ENCODE results near the gene BHLHE23.

DNA sequence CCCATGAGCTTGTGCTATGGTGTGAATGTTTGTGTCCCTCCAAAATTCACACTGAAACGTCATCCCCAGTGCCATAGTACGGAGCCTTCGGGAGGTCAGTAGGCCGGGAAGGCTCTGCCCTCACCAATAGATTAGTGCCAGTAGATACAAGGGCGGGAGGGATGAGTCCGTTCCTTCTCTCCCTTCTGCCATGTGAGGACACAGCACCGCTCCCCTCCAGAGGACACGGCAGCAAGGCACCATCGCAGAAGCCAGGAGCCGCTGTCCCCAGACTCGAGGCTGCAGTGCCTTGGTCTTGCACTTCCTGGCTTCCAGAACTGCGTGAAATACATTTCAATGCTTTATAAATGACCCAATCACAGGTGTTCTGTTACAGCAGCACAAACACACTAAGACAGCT lies 39.2 kb upstream of the BHLHE23 start:
- TF ChIP-seq, protein P1, sequence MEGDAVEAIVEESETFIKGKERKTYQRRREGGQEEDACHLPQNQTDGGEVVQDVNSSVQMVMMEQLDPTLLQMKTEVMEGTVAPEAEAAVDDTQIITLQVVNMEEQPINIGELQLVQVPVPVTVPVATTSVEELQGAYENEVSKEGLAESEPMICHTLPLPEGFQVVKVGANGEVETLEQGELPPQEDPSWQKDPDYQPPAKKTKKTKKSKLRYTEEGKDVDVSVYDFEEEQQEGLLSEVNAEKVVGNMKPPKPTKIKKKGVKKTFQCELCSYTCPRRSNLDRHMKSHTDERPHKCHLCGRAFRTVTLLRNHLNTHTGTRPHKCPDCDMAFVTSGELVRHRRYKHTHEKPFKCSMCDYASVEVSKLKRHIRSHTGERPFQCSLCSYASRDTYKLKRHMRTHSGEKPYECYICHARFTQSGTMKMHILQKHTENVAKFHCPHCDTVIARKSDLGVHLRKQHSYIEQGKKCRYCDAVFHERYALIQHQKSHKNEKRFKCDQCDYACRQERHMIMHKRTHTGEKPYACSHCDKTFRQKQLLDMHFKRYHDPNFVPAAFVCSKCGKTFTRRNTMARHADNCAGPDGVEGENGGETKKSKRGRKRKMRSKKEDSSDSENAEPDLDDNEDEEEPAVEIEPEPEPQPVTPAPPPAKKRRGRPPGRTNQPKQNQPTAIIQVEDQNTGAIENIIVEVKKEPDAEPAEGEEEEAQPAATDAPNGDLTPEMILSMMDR (IDR thresholded peaks at IDR 0.05) = no peak
- no peak for TF ChIP-seq POLR2A (IDR thresholded peaks at IDR 0.05)
- no peak for TF ChIP-seq EP300 (IDR thresholded peaks at IDR 0.05)

Data from suprapubic skin (tissue), 3 donors.